Measurements from ENCODE around the gene IGF1.
A peak's percentile ranks its signal among the peaks of the same experiment; 100 is the strongest.

Gene IGF1

DNA sequence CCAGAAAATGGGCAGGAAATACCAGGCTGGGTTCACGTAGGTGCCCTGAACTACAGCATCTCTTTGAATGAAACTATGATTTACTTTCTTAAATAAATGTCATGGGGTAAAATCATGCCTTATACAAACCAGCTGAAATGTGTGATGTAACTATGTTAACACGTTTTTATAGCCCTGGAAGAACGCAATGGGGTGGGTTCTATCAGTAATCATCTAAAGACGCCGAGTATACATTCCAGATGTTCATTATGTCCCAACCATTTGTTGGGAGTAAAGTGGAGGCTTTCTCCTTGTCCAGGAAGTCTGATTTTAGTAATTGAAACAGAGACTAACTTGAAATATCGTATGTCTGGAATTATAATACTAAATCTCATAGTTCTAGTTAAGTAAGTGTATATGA, 16.2 kb upstream of the IGF1 start:
- H3K9me3 ChIP-seq (ENCODE audit: low read length), result no peaks in the 10 kb centered on the region
- no peak overlapping the region for H3K4me3 ChIP-seq (ENCODE audit: low read depth in 1 of 2, low read length in 2 of 2)
- H3K4me1 ChIP-seq (ENCODE audit: insufficient read depth, low read length), result peaks cover 1% of the 10 kb centered on the region
- no peak overlapping the region for H3K9ac ChIP-seq (ENCODE audit: low read length)
- no peak overlapping the region for H3K27ac ChIP-seq (ENCODE audit: low read depth, low read length)
- H3K36me3 ChIP-seq (ENCODE audit: insufficient read depth, low read length), result no peaks in the 10 kb centered on the region
- H3K27me3 ChIP-seq (ENCODE audit: control insufficient read depth in 1 of 2, insufficient read depth in 2 of 2, low read length in 2 of 2), result no peaks in the 10 kb centered on the region

DNA sequence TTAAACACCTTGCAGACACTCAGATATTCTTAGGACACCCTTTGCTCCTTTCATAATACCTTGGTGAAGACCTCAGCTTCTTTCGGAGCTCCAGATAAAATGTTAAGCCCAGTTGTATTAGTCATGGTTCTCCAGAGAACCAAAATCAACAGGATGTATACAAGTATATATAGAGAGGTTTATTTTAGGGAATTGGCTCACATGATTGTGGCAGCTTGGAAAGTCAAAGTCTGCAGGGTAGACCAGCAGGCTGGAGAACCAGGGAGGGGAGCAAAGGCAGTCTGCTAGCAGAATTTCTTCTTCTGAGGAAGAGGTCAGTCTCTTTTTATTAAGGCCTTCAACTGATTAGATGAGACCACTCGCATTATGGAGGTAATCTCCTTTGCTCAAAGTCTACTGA, 6.9 kb upstream of the IGF1 start:
- H3K4me1 ChIP-seq (ENCODE audit: insufficient read depth, low read length), result peaks cover 7% of the 10 kb centered on the region
- no peaks in the 10 kb centered on the region for H3K9me3 ChIP-seq (ENCODE audit: low read length)
- no peak overlapping the region for H3K27ac ChIP-seq (ENCODE audit: low read depth, low read length)
- no peaks in the 10 kb centered on the region for H3K36me3 ChIP-seq (ENCODE audit: insufficient read depth, low read length)
- H3K27me3 ChIP-seq (ENCODE audit: control insufficient read depth in 1 of 2, insufficient read depth in 2 of 2, low read length in 2 of 2), result no peaks in the 10 kb centered on the region
- H3K4me3 ChIP-seq (ENCODE audit: low read depth in 1 of 2, low read length in 2 of 2), result no peak overlapping the region
- H3K9ac ChIP-seq (ENCODE audit: low read length), result no peak overlapping the region

DNA sequence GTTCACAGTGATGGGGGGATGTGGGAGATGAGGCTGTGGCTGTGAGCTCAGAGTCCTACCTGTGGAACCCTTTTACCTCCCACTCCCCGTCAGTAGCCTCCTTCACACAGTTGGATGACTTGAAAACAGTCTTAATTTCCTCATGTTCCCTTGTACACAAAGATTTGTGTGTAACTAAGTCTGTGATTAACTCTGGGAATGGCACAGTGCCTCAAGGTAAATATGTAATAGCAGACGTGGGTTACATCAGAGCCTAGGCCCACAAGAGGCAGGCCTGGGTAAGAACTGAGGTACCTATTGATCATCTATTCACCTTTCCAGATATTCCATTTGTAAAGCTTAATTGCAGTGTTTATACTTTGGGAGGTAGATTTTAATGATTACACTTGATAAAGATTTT, 5.8 kb upstream of the IGF1 start:
- Histone ChIP-seq H3K9me3 (ENCODE audit: low read length) (no peaks in the 10 kb centered on the region), H3K4me3 (ENCODE audit: low read depth in 1 of 2, low read length in 2 of 2) (no peak overlapping the region), H3K36me3 (ENCODE audit: insufficient read depth, low read length) (no peaks in the 10 kb centered on the region), H3K27ac (ENCODE audit: low read depth, low read length) (no peak overlapping the region), H3K27me3 (ENCODE audit: control insufficient read depth in 1 of 2, insufficient read depth in 2 of 2, low read length in 2 of 2) (no peaks in the 10 kb centered on the region), H3K4me1 (ENCODE audit: insufficient read depth, low read length) (peaks cover 7% of the 10 kb centered on the region), H3K9ac (ENCODE audit: low read length) (no peak overlapping the region)

DNA sequence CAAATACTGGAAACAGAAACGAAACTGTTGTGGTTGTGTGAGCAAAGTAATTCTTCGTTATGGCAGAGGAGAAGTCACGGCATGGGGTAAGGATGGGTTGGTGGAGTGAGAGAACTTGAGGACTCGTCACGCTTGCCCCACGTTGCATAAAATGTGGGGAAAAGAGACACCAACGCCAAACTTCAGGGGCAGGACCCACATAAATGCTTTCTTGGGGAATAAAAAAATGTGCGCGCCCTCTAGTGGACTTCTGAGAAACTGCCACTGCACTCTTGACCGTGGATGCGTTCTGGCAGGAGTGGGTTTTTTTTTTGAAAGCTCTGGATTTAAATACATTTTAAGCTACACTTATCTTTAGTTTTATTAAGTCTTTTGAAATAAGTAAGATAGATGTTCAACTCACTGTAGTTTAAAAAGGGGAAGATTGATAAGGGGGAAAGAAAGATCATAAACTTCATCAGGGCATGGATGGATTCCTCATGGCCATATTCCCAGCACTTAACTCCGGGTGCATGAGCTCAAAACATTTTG, 4.1 kb upstream of the IGF1 start:
- Histone ChIP-seq H3K36me3 (ENCODE audit: insufficient read depth, low read length) (no peaks in the 10 kb centered on the region), H3K27ac (ENCODE audit: low read depth, low read length) (no peak overlapping the region), H3K4me1 (ENCODE audit: insufficient read depth, low read length) (peaks cover 7% of the 10 kb centered on the region), H3K4me3 (ENCODE audit: low read depth in 1 of 2, low read length in 2 of 2) (peak overlapping the region in 1 of 2 donors; percentile 36), H3K9me3 (ENCODE audit: low read length) (no peaks in the 10 kb centered on the region), H3K9ac (ENCODE audit: low read length) (no peak overlapping the region), H3K27me3 (ENCODE audit: control insufficient read depth in 1 of 2, insufficient read depth in 2 of 2, low read length in 2 of 2) (no peaks in the 10 kb centered on the region)

DNA sequence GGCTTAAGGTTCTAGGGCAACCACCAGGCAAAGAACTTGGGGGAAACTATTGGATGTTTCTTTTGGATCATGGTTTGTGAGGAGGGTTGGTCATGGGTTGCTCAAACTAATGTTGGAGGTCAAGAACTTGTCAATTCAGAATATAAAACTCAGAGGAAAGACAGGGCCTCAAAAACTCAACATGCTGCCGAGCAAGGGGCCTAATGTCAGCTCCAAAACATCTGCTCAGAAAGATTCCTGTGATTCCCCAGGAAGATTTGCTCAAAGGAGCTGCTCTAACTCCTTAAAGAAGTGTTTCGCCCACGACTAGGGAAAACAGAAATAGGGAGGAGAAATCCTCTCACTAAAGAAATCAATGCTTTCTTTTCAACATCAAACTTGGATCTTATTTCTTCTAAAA, 3.7 kb upstream of the IGF1 start:
- Histone ChIP-seq H3K27ac (ENCODE audit: low read depth, low read length) (no peak overlapping the region), H3K36me3 (ENCODE audit: insufficient read depth, low read length) (no peaks in the 10 kb centered on the region), H3K9me3 (ENCODE audit: low read length) (no peaks in the 10 kb centered on the region), H3K9ac (ENCODE audit: low read length) (no peak overlapping the region), H3K4me1 (ENCODE audit: insufficient read depth, low read length) (peaks cover 7% of the 10 kb centered on the region), H3K4me3 (ENCODE audit: low read depth in 1 of 2, low read length in 2 of 2) (peak overlapping the region in 1 of 2 donors; percentile 36), H3K27me3 (ENCODE audit: control insufficient read depth in 1 of 2, insufficient read depth in 2 of 2, low read length in 2 of 2) (no peaks in the 10 kb centered on the region)

DNA sequence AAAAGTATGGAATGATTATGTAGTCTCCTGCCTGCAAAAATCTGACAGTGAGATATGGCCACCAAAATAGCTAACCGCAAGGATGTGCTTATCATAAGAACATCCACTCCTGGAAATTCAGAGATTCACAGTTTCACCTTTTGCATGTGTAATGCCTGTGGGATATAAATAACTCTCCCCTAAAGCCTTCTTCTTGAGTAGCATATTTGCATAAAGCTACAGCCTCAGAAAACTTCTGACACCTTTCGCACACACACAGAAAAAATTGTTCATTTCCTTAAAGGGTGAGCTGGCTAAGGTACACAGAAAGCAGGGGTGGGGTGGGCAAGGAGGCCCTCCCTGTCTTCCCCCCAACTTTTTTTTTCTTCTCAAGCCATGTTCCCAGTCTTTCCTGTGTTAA, 3.1 kb upstream of the IGF1 start:
- H3K9me3 ChIP-seq (ENCODE audit: low read length), result no peaks in the 10 kb centered on the region

DNA sequence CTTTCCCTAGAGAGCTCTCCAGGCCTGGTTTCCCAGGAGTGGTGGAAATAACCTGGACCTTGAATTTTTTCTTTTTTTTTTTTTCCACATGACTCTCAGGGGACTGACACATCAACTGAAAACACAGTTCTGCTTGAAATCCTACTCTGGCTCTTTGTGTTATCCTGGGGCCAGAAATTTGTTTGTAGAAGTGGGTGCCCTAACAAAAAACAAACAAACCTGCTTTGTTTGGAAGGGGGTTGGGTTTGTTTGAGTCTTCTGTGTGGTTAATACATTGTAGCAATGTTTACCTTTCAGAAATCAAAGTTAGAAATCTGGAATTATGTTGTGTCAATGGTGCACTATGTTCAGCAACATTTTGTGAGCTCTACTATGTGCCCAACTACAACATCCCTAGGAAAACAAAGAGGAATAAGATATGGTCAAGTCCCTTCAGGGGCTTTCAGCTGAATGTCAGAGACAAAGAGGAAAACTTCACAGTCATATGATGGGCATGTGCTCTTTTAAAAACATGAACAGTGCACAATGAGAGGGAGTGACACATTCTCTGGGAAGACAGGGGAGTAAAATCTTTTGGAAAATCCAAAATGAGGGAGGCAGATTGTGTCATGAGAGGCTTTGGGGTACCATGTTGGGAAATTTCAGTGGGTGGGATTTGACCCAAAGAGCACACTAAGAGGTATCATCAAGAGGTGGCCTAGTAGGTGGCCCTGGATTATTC, 1.5 kb upstream of the IGF1 start:
- Histone ChIP-seq H3K27ac (ENCODE audit: low read depth, low read length) (no peak overlapping the region), H3K36me3 (ENCODE audit: insufficient read depth, low read length) (no peaks in the 10 kb centered on the region), H3K27me3 (ENCODE audit: control insufficient read depth in 1 of 2, insufficient read depth in 2 of 2, low read length in 2 of 2) (no peaks in the 10 kb centered on the region), H3K4me1 (ENCODE audit: insufficient read depth, low read length) (peaks cover 12% of the 10 kb centered on the region), H3K4me3 (ENCODE audit: low read depth in 1 of 2, low read length in 2 of 2) (no peak overlapping the region), H3K9ac (ENCODE audit: low read length) (no peak overlapping the region), H3K9me3 (ENCODE audit: low read length) (no peaks in the 10 kb centered on the region)

More for the DNA sequence above, 3.1 kb upstream of the IGF1 start:
- Histone ChIP-seq H3K9ac (ENCODE audit: low read length) (no peak overlapping the region), H3K27me3 (ENCODE audit: control insufficient read depth in 1 of 2, insufficient read depth in 2 of 2, low read length in 2 of 2) (no peaks in the 10 kb centered on the region), H3K4me3 (ENCODE audit: low read depth in 1 of 2, low read length in 2 of 2) (no peak overlapping the region), H3K4me1 (ENCODE audit: insufficient read depth, low read length) (peaks cover 11% of the 10 kb centered on the region), H3K27ac (ENCODE audit: low read depth, low read length) (no peak overlapping the region), H3K36me3 (ENCODE audit: insufficient read depth, low read length) (no peaks in the 10 kb centered on the region)

DNA sequence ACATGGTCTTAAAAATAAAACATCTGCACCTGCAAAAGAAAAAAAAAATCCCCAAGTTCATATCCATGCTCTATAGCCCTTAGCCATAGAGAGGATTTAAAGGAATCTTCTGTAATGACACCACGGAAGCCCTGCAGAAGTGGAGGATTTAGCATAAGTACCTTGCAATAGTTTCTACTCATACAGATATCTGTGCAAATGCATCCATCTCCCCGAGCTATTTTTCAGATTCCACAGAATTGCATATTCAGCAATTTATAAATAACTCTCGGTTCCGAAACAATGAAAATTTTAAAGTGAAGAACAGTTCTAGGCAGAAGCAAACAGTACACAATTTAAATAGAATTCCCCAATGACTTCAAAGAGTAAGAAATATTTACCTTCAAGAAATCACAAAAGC, 424 bp downstream of the IGF1 start:
- Histone ChIP-seq H3K9ac (ENCODE audit: low read length) (no peak overlapping the region), H3K27me3 (ENCODE audit: control insufficient read depth in 1 of 2, insufficient read depth in 2 of 2, low read length in 2 of 2) (no peaks in the 10 kb centered on the region), H3K27ac (ENCODE audit: low read depth, low read length) (no peak overlapping the region), H3K36me3 (ENCODE audit: insufficient read depth, low read length) (no peaks in the 10 kb centered on the region), H3K4me1 (ENCODE audit: insufficient read depth, low read length) (peaks cover 17% of the 10 kb centered on the region), H3K9me3 (ENCODE audit: low read length) (no peaks in the 10 kb centered on the region), H3K4me3 (ENCODE audit: low read depth in 1 of 2, low read length in 2 of 2) (peak overlapping the region in 1 of 2 donors; percentile 53)

DNA sequence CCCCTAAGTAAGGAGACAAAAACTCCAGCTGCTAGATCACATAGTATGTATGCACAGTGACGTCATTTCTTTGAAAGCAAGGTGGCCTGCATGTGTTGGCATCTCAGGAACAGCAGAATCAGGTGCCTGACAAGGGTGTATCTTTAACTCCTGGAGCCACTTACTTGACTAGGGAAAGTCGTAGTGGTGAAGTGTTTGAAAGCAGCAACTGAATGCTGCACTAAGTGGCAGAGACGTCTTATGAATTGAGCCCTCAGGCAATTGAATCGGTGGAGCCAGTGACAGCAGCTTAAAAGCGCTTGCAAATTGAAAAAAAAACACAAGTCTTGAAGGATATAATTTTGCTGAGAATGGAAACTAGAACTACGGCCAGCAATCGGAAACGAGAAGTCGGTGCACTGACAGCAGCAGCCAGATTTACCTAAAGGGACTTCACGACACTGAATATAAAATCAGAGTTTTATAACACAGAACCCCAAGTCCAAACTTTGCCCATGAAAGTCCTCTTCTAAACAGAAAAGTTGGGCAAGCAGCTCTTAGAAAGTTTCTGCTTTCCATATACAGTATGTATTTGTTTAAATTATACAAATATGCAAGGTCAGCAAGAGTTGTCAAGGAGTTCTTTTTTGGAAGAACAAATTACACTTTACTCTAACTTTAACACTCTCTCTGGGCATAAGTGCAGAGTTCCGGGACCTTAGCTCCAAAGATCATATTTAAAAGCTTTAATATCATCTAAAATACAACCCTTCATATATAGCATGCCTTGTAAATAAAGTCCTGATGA, 1.1 kb downstream of the IGF1 start:
- Histone ChIP-seq H3K36me3 (ENCODE audit: insufficient read depth, low read length) (no peaks in the 10 kb centered on the region), H3K4me1 (ENCODE audit: insufficient read depth, low read length) (peaks cover 15% of the 10 kb centered on the region), H3K27ac (ENCODE audit: low read depth, low read length) (no peak overlapping the region), H3K9me3 (ENCODE audit: low read length) (no peaks in the 10 kb centered on the region), H3K9ac (ENCODE audit: low read length) (no peak overlapping the region), H3K27me3 (ENCODE audit: control insufficient read depth in 1 of 2, insufficient read depth in 2 of 2, low read length in 2 of 2) (no peaks in the 10 kb centered on the region), H3K4me3 (ENCODE audit: low read depth in 1 of 2, low read length in 2 of 2) (peak overlapping the region; percentile 11 to 53)

DNA sequence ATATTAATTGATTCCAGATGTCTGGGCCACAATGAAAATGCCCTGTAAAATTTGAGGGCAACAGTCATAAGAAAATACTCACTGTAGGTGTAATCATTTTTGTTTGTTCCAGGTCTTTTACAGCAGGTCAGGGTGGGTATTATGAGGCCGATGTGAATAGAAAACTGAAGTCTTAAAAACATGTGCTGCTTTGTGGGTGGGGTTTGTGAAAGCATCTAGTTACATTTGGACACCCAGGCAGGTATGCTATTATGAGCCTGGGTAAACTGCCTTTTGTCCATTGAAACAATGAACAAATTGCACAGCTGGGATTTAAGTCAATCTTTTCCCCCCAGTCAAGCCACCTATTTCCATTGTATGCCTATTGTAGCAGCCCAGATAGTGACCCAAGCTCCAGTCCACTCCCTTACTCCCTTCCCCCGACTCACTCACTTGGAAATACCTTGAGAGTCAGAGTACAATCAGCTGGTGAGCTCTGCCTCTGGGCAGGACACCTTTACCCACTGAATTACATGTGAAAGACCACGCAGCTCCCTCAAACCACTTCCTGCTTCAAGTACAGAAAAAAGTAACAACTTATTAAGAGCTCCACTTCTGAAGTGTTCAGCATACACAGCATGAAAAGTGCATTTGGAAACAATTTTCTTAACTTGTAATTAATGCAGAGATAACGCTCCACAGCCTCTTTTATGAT, 1.8 kb downstream of the IGF1 start:
- Histone ChIP-seq H3K9ac (ENCODE audit: low read length) (no peak overlapping the region), H3K27me3 (ENCODE audit: control insufficient read depth in 1 of 2, insufficient read depth in 2 of 2, low read length in 2 of 2) (no peaks in the 10 kb centered on the region), H3K27ac (ENCODE audit: low read depth, low read length) (no peak overlapping the region), H3K4me1 (ENCODE audit: insufficient read depth, low read length) (peaks cover 10% of the 10 kb centered on the region), H3K4me3 (ENCODE audit: low read depth in 1 of 2, low read length in 2 of 2) (peak overlapping the region; percentile 11 to 53), H3K36me3 (ENCODE audit: insufficient read depth, low read length) (no peaks in the 10 kb centered on the region), H3K9me3 (ENCODE audit: low read length) (no peaks in the 10 kb centered on the region)

DNA sequence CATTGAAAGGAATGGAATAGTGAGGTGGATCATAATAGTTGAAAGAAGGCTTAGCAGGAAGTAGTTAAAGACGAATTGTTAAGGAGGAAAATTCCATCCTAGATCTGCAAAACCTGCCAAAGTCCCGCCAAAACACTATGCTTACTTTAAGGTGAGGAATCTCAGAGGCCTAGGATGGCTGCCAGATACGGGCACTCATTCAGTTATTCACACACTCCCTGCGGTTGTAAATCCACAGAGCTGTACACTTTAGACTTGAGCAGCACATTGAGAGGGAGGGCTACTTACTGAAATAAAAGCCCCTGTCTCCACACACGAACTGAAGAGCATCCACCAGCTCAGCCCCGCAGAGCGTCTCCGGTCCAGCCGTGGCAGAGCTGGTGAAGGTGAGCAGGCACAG, 5.0 kb downstream of the IGF1 start:
- Histone ChIP-seq H3K27me3 (ENCODE audit: control insufficient read depth in 1 of 2, insufficient read depth in 2 of 2, low read length in 2 of 2) (no peaks in the 10 kb centered on the region), H3K36me3 (ENCODE audit: insufficient read depth, low read length) (no peaks in the 10 kb centered on the region), H3K9ac (ENCODE audit: low read length) (no peak overlapping the region), H3K4me3 (ENCODE audit: low read depth in 1 of 2, low read length in 2 of 2) (no peak overlapping the region), H3K9me3 (ENCODE audit: low read length) (no peaks in the 10 kb centered on the region), H3K4me1 (ENCODE audit: insufficient read depth, low read length) (peaks cover 10% of the 10 kb centered on the region), H3K27ac (ENCODE audit: low read depth, low read length) (no peak overlapping the region)

Measured in muscle layer of colon (tissue), 2 donors.